ENCODE results near the gene FNDC1. TPM values are rescaled to one million over a fixed set of nuclear protein-coding genes. Genes with fewer than 3 reads are reported as not detected.

The FNDC1 gene
- total and polyA plus RNA-seq, 8 donors, result 0.21 to 3.7 (median 0.79) TPM

DNA sequence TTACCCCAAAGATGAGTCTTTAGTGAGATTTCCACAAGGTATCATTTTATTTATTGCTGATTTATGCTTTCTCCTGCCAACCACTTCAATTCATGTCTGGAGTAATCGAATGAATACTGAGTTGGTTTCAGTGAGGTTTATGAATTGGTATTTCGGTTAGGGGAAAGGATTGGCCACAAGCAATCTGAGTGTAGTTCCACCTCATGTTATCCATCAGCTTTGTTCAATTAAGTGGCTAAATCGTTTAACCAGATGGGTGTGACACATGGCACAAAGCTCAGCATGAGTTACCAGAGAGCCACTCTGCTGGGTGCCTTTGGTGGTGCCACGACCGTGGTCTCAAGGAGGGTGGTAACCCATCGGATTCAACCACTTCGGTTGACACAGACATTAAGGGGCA, 148.2 kb downstream of the FNDC1 start:
- Histone ChIP-seq H3K27ac (no peak overlapping the region), H3K36me3 (no peaks in the 10 kb centered on the region), H3K4me3 (no peak overlapping the region), H3K9me3 (no peaks in the 10 kb centered on the region), H3K27me3 (no peaks in the 10 kb centered on the region), H3K4me1 (no peaks in the 10 kb centered on the region)
- intact Hi-C loops (cut with DNase I), result no loop called here
- WGBS, 2 donors, result 69 to 80% methylated on average over 7 of the region's 7 CpGs
- no peak for DNase-seq
- TF ChIP-seq, protein P1, sequence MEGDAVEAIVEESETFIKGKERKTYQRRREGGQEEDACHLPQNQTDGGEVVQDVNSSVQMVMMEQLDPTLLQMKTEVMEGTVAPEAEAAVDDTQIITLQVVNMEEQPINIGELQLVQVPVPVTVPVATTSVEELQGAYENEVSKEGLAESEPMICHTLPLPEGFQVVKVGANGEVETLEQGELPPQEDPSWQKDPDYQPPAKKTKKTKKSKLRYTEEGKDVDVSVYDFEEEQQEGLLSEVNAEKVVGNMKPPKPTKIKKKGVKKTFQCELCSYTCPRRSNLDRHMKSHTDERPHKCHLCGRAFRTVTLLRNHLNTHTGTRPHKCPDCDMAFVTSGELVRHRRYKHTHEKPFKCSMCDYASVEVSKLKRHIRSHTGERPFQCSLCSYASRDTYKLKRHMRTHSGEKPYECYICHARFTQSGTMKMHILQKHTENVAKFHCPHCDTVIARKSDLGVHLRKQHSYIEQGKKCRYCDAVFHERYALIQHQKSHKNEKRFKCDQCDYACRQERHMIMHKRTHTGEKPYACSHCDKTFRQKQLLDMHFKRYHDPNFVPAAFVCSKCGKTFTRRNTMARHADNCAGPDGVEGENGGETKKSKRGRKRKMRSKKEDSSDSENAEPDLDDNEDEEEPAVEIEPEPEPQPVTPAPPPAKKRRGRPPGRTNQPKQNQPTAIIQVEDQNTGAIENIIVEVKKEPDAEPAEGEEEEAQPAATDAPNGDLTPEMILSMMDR (IDR thresholded peaks at IDR 0.05), result no peak
- no peak for FAIRE-seq
- ATAC-seq, result no peak

GRCh38 chr6:159321267-159321666, 152.1 kb downstream of the FNDC1 start:
- FAIRE-seq, result no peak
- Histone ChIP-seq H3K4me1 (no peaks in the 10 kb centered on the region), H3K36me3 (no peaks in the 10 kb centered on the region), H3K9me3 (no peaks in the 10 kb centered on the region), H3K27ac (no peak overlapping the region), H3K4me3 (no peak overlapping the region), H3K27me3 (no peaks in the 10 kb centered on the region)
- TF ChIP-seq, protein P1 (IDR thresholded peaks at IDR 0.05), result no peak
- intact Hi-C loops (cut with DNase I), result no loop called here
- no peak for DNase-seq
- ATAC-seq, result no peak
- 78 to 89% methylated on average over 4 of the region's 4 CpGs for WGBS, 2 donors

Other genes with a start within 250 kb of the FNDC1 start
- 1 to 10 TPM; 4.1 to 8.8 (median 5.1) TPM for gene RSPH3, start 169.2 kb upstream of the FNDC1 start, total RNA-seq
- 1 to 10 TPM; 2.1 to 3.1 TPM for gene RSPH3, start 169.2 kb upstream of the FNDC1 start, polyA plus RNA-seq
- 1 to 10 TPM in 3 of 6 donors, under 1 TPM in 3; 0.19 to 4.1 (median 0.85) TPM for gene TAGAP, start 124.4 kb upstream of the FNDC1 start, total RNA-seq
- gene TAGAP, start 124.4 kb upstream of the FNDC1 start, polyA plus RNA-seq, result under 1 TPM; 0.34 to 0.42 TPM

Data from pancreas (tissue), 10 donors.